H9 (cell line): ENCODE measurements around the gene CTIF. TPM values are rescaled to one million over a fixed set of nuclear protein-coding genes. Genes with fewer than 3 reads are reported as not detected.

Experiments used
- DNase-seq: peaks from one replicate; pipeline ENCODE4 v3.0.0-alpha.2; 2017
- H2AFZ ChIP-seq: one replicate; pipeline ENCODE4 v1.6.1; 2013; ENCODE audit warnings: mild to moderate bottlenecking, low read length, control low read depth, moderate library complexity
- H2AK5ac ChIP-seq: 2 replicates; pipeline ENCODE4 v1.6.1; 2013; ENCODE audit warnings: low read length, control low read depth, mixed read lengths; ENCODE audit not compliant: insufficient read length
- H2BK120ac ChIP-seq: one replicate; pipeline ENCODE4 v1.6.1; 2013; ENCODE audit warnings: low read depth, mild to moderate bottlenecking, low read length, control low read depth, inconsistent platforms; ENCODE audit not compliant: poor library complexity, severe bottlenecking
- H2BK12ac ChIP-seq: 2 replicates; pipeline ENCODE4 v1.6.1; 2013; ENCODE audit warnings: low read length, control low read depth, mixed read lengths, low read depth; ENCODE audit not compliant: insufficient read length
- H2BK15ac ChIP-seq: 2 replicates; pipeline ENCODE4 v1.6.1; 2013; ENCODE audit warnings: low read depth, low read length, control low read depth
- H2BK20ac ChIP-seq: one replicate; pipeline ENCODE4 v1.6.1; 2013; ENCODE audit warnings: low read depth, mild to moderate bottlenecking, low read length, control low read depth, inconsistent platforms; ENCODE audit not compliant: poor library complexity, severe bottlenecking
- H2BK5ac ChIP-seq: 2 replicates; pipeline ENCODE4 v1.6.1; 2013; ENCODE audit warnings: low read length, control low read depth, mixed read lengths; ENCODE audit not compliant: insufficient read length
- H3K14ac ChIP-seq: 2 replicates; pipeline ENCODE4 v1.6.1; 2013; ENCODE audit warnings: low read length, control low read depth; ENCODE audit not compliant: insufficient read depth
- H3K18ac ChIP-seq: 2 replicates; pipeline ENCODE4 v1.6.1; 2013; ENCODE audit warnings: low read depth, mild to moderate bottlenecking, mixed read lengths, low read length, control low read depth; ENCODE audit not compliant: insufficient read length
- H3K23ac ChIP-seq: 2 replicates; pipeline ENCODE4 v1.6.1; 2013; ENCODE audit warnings: low read length, control low read depth, mixed read lengths, low read depth; ENCODE audit not compliant: insufficient read length
- H3K23me2 ChIP-seq: 2 replicates; pipeline ENCODE4 v1.6.1; 2013; ENCODE audit warnings: low read depth, mild to moderate bottlenecking, mixed read lengths, low read length, control low read depth; ENCODE audit not compliant: insufficient read length, poor library complexity, severe bottlenecking
- H3K27ac ChIP-seq: 2 replicates; pipeline ENCODE4 v1.5.1; 2013; ENCODE audit warnings: low read length, control low read depth, mixed read lengths, low read depth; ENCODE audit not compliant: insufficient read length
- H3K27me3 ChIP-seq: 2 replicates; pipeline ENCODE4 v1.6.1; 2013; ENCODE audit warnings: low read length, control low read depth, inconsistent platforms; ENCODE audit not compliant: insufficient read depth
- H3K4ac ChIP-seq: 2 replicates; pipeline ENCODE4 v1.6.1; 2013; ENCODE audit warnings: low read depth, mild to moderate bottlenecking, control low read depth, inconsistent platforms, low read length, moderate library complexity
- H3K4me1 ChIP-seq: 2 replicates; pipeline ENCODE4 v1.6.1; 2013; ENCODE audit warnings: low read length, control low read depth, inconsistent platforms; ENCODE audit not compliant: insufficient read depth
- H3K4me2 ChIP-seq: 2 replicates; pipeline ENCODE4 v1.6.1; 2013; ENCODE audit warnings: low read length, control low read depth, mixed read lengths; ENCODE audit not compliant: insufficient read length, insufficient read depth
- H3K56ac ChIP-seq: 2 replicates; pipeline ENCODE4 v1.6.1; 2013; ENCODE audit warnings: low read depth, mild to moderate bottlenecking, mixed read lengths, low read length, control low read depth; ENCODE audit not compliant: insufficient read length
- H3K79me1 ChIP-seq: 2 replicates; pipeline ENCODE4 v1.6.1; 2013; ENCODE audit warnings: low read depth, mild to moderate bottlenecking, moderate library complexity, low read length, control low read depth, inconsistent platforms; ENCODE audit not compliant: insufficient read depth, poor library complexity, severe bottlenecking
- H3K79me2 ChIP-seq: 2 replicates; pipeline ENCODE4 v1.6.1; 2013; ENCODE audit warnings: low read length, control low read depth, inconsistent platforms; ENCODE audit not compliant: insufficient read depth
- H3K9ac ChIP-seq: 2 replicates; pipeline ENCODE4 v1.6.1; 2013; ENCODE audit warnings: low read length, control low read depth, mixed read lengths; ENCODE audit not compliant: insufficient read length; ENCODE audit errors: extremely low read depth
- H3K9me3 ChIP-seq: one replicate; pipeline ENCODE4 v1.6.1; 2013; ENCODE audit warnings: low read depth, low read length, inconsistent platforms; ENCODE audit not compliant: control insufficient read depth
- H3T11ph ChIP-seq: one replicate; pipeline ENCODE4 v1.6.1; 2013; ENCODE audit warnings: mild to moderate bottlenecking, low read length, control low read depth, inconsistent platforms
- H4K20me1 ChIP-seq: one replicate; pipeline ENCODE4 v1.6.1; 2013; ENCODE audit not compliant: control insufficient read depth, insufficient read length, insufficient read depth
- H4K5ac ChIP-seq: 2 replicates; pipeline ENCODE4 v1.6.1; 2013; ENCODE audit warnings: low read depth, mild to moderate bottlenecking, mixed read lengths, low read length, control low read depth; ENCODE audit not compliant: insufficient read length
- H4K8ac ChIP-seq: replicated peaks from 2 replicates; pipeline ENCODE4 v1.6.1; 2013; ENCODE audit warnings: low read length, control low read depth, mixed read lengths, low read depth; ENCODE audit not compliant: insufficient read length
- H4K91ac ChIP-seq: 2 replicates; pipeline ENCODE4 v1.6.1; 2013; ENCODE audit warnings: low read depth, mild to moderate bottlenecking, moderate library complexity, mixed read lengths, low read length, control low read depth; ENCODE audit not compliant: insufficient read length
- H3K27ac Mint-ChIP-seq, 3 experiments: 2 replicates in 2 of 3; 3 replicates in 1 of 3; pipeline ENCODE4 v1.8.0; 2020 to 2021; ENCODE audit warnings: mixed read lengths in 3 of 3, mild to moderate bottlenecking in 1 of 3, moderate library complexity in 1 of 3
- H3K27me3 Mint-ChIP-seq: 2 replicates; pipeline ENCODE4 v1.8.0; 2021; ENCODE audit warnings: low read depth, mild to moderate bottlenecking, moderate library complexity, mixed read lengths
- H3K36me3 Mint-ChIP-seq, 3 experiments: 2 replicates in 2 of 3; 3 replicates in 1 of 3; pipeline ENCODE4 v1.8.0; 2020 to 2021; ENCODE audit warnings: low read depth in 3 of 3, mixed read lengths in 3 of 3; ENCODE audit not compliant: insufficient read depth in 1 of 3
- H3K4me1 Mint-ChIP-seq, 2 experiments: 2 replicates each; pipeline ENCODE4 v1.8.0; 2020; ENCODE audit warnings: mixed read lengths in 2 of 2
- H3K4me3 Mint-ChIP-seq, 2 experiments: 2 replicates in 1 of 2; 3 replicates in 1 of 2; pipeline ENCODE4 v1.8.0; 2020 to 2021; ENCODE audit warnings: mild to moderate bottlenecking in 2 of 2, mixed read lengths in 2 of 2, moderate library complexity in 1 of 2
- H3K9me3 Mint-ChIP-seq, 2 experiments: 2 replicates in 1 of 2; 3 replicates in 1 of 2; pipeline ENCODE4 v1.8.0; 2020; ENCODE audit warnings: mild to moderate bottlenecking in 2 of 2, mixed read lengths in 2 of 2, moderate library complexity in 1 of 2
- CTCF ChIP-seq: fragments of 200-600 bp; sonication (generic); conservative IDR thresholded peaks from 3 replicates; pipeline ENCODE4 v1.8.0; 2021; ENCODE audit warnings: antibody characterized with exemption, mild to moderate bottlenecking
- WGBS: extraction: QIAGEN DNeasy Blood & Tissue Kit; methylation state at CpG from one replicate; pipeline ENCODE4 v1.1.7; 2013; ENCODE audit warnings: missing lambda C conversion rate, low lambda C conversion rate, mixed read lengths; ENCODE audit not compliant: insufficient read length; ENCODE audit errors: extremely low coverage; 5-methylcytosine and 5-hydroxymethylcytosine counted together
- total RNA-seq: library from RNA; stranded (reverse); gene quantifications from 2 replicates; pipeline ENCODE4 v1.2.1, GENCODE V29; 2021

Gene CTIF
- total RNA-seq, 1 experiment from 2014 or later, result 15.8 TPM

GRCh38 chr18:48739266-48740067 is 200.6 kb downstream of the CTIF start:
- Histone ChIP-seq H4K5ac (no peak overlapping the region), H3K23me2 (no peaks in the 10 kb centered on the region), H3T11ph (no peak overlapping the region), H3K56ac (no peak overlapping the region), H2BK12ac (no peak overlapping the region), H3K23ac (no peak overlapping the region), H3K27me3 (no peaks in the 10 kb centered on the region), H2BK20ac (no peak overlapping the region), H2AFZ (no peak overlapping the region), H3K4ac (no peak overlapping the region), H3K9ac (no peak overlapping the region), H3K79me2 (no peaks in the 10 kb centered on the region), H3K9me3 (no peaks in the 10 kb centered on the region), H2BK120ac (no peak overlapping the region), H3K4me1 (peaks cover 5% of the 10 kb centered on the region; the same call in 1 of the 2 replicates), H2AK5ac (no peak overlapping the region), H3K18ac (no peak overlapping the region), H4K8ac (no peak overlapping the region), H2BK15ac (no peak overlapping the region), H3K27ac (no peak overlapping the region), H3K79me1 (no peaks in the 10 kb centered on the region), H2BK5ac (no peak overlapping the region), H3K4me2 (no peak overlapping the region), H4K20me1 (no peaks in the 10 kb centered on the region), H4K91ac (no peak overlapping the region), H3K14ac (no peak overlapping the region)
- Mint-ChIP-seq H3K27ac (peak overlapping the region in 1 of 3 experiments; percentile 76; a peak in 1 of 7 replicates), H3K4me3 (no peak overlapping the region), H3K4me1 (peaks cover 6 to 8% of the 10 kb centered on the region in 2 experiments), H3K36me3 (no peaks in the 10 kb centered on the region), H3K9me3 (no peaks in the 10 kb centered on the region), H3K27me3 (no peaks in the 10 kb centered on the region; the same call in 1 of the 2 replicates)
- DNase-seq, result no peak
- WGBS, result no CpG with 5 or more reads among the region's 17 CpGs
- no peak for TF ChIP-seq CTCF
